GM12878 (cell line): ENCODE measurements around the gene TMEM181. TPM values are rescaled to one million over a fixed set of nuclear protein-coding genes. Genes with fewer than 3 reads are reported as not detected.

ENCODE experiments used
- ATAC-seq: fragments of 200-7000 bp; cut with Tn5 transposase; 3 replicates; pipeline ENCODE4 v1.9.1; 2020; ENCODE audit warnings: mild to moderate bottlenecking, moderate library complexity
- BruUV-seq: library from RNA; stranded (reverse); fragments of 400-500 nt; replicated peaks from 2 replicates; lab custom pipeline; 2021; lab: Mats Ljungman, UMichigan
- CTCF ChIA-PET: fragments of 300-600 bp; sonication (Branson Sonifier 250); formaldehyde crosslinking; extraction: SDS; loops from one replicate; lab custom pipeline; 2021; ENCODE audit warnings: inconsistent platforms; lab: Yijun Ruan, JAX
- POLR2A ChIA-PET: fragments of 350-600 bp; formaldehyde crosslinking; extraction: SDS; loops from one replicate; lab custom pipeline; 2021; ENCODE audit warnings: inconsistent platforms; lab: Charles Lee
- RAD21 ChIA-PET: fragments of 300-600 bp; sonication (Branson Sonifier 250); formaldehyde crosslinking; loops from one replicate; lab custom pipeline; 2023; ENCODE audit warnings: antibody characterized with exemption; ENCODE audit not compliant: unreplicated experiment; lab: Charles Lee
- SMC1A ChIA-PET: fragments of 300-600 bp; sonication (Branson Sonifier 250); formaldehyde crosslinking; loops from one replicate; lab custom pipeline; 2023; ENCODE audit not compliant: unreplicated experiment, uncharacterized antibody; lab: Charles Lee
- DNase-seq: peaks from one replicate; pipeline ENCODE4 v3.0.0-alpha.2; 2011; ENCODE audit warnings: low read depth, low spot score
- FAIRE-seq: peaks from 3 replicates; lab custom pipeline; 2011; peaks lifted over from hg19 to GRCh38; lab: Jason Lieb, UNC
- H2AFZ ChIP-seq: 2 replicates; pipeline ENCODE4 v1.6.0; 2011; ENCODE audit warnings: low read depth, low read length, control low read depth; ENCODE audit not compliant: control insufficient read depth
- H3K27ac ChIP-seq: 2 replicates; pipeline ENCODE4 v1.5.1; 2011; ENCODE audit warnings: control low read depth; ENCODE audit not compliant: control insufficient read depth, insufficient read depth
- H3K27me3 ChIP-seq, 2 experiments: replicated peaks in 1 of 2; 2 replicates each; pipeline versions ENCODE4 v1.6.0 to v1.6.1; 2011; ENCODE audit warnings: low read length in 1 of 2; ENCODE audit not compliant: control insufficient read depth in 2 of 2, insufficient read depth in 2 of 2
- H3K36me3 ChIP-seq, 2 experiments: 2 replicates each; pipeline ENCODE4 v1.5.1; 2011; ENCODE audit warnings: low read length in 1 of 2; ENCODE audit not compliant: control insufficient read depth in 2 of 2, insufficient read depth in 2 of 2
- H3K4me1 ChIP-seq: 2 replicates; pipeline ENCODE4 v1.6.1; 2011; ENCODE audit warnings: mild to moderate bottlenecking, low read length, moderate library complexity, mixed read lengths; ENCODE audit not compliant: control insufficient read depth, insufficient read depth
- H3K4me2 ChIP-seq: 2 replicates; pipeline ENCODE4 v1.6.0; 2011; ENCODE audit warnings: control low read depth; ENCODE audit not compliant: control insufficient read depth, insufficient read depth
- H3K4me3 ChIP-seq: fragments of 200-600 bp; sonication (generic); 2 replicates; pipeline ENCODE4 v1.5.1; 2016
- H3K79me2 ChIP-seq: 2 replicates; pipeline ENCODE4 v1.6.0; 2011; ENCODE audit warnings: low read length; ENCODE audit not compliant: control insufficient read depth, insufficient read depth
- H3K9ac ChIP-seq: 2 replicates; pipeline ENCODE4 v1.8.0; 2011; ENCODE audit warnings: low read length, control low read depth, mixed read lengths; ENCODE audit not compliant: control insufficient read depth, insufficient read depth
- H3K9me3 ChIP-seq: replicated peaks from 3 replicates; pipeline ENCODE4 v1.5.1; 2011; ENCODE audit warnings: mild to moderate bottlenecking, low read length; ENCODE audit not compliant: control insufficient read depth, insufficient read depth
- H4K20me1 ChIP-seq: 2 replicates; pipeline ENCODE4 v1.6.0; 2011; ENCODE audit not compliant: control insufficient read depth, insufficient read depth
- ATF3 ChIP-seq: IDR thresholded peaks from 2 replicates; pipeline ENCODE4 v1.6.1; 2011; ENCODE audit warnings: low read depth, mild to moderate bottlenecking, low read length, moderate library complexity, borderline replicate concordance; ENCODE audit errors: extremely low read depth
- ETV6 ChIP-seq, 2 experiments: fragments of 450-650 bp in 1 of 2; IDR thresholded peaks in 1 of 2; conservative IDR thresholded peaks in 1 of 2; 2 replicates each; pipeline ENCODE4 v1.6.1; 2014; ENCODE audit warnings: antibody characterized with exemption in 1 of 2, borderline replicate concordance in 1 of 2, low read depth in 1 of 2, mild to moderate bottlenecking in 1 of 2, moderate library complexity in 1 of 2
- IKZF2 ChIP-seq, 2 experiments: fragments of 450-650 bp; IDR thresholded peaks; 2 replicates each; pipeline ENCODE4 v1.6.1; 2017; ENCODE audit warnings: mild to moderate bottlenecking in 2 of 2, moderate library complexity in 2 of 2
- MTA3 ChIP-seq: IDR thresholded peaks from 2 replicates; pipeline ENCODE4 v1.6.1; 2012; ENCODE audit warnings: low read length, inconsistent platforms, borderline replicate concordance
- NFXL1 ChIP-seq: fragments of 450-650 bp; IDR thresholded peaks from 2 replicates; pipeline ENCODE4 v1.6.1; 2017; ENCODE audit warnings: antibody characterized with exemption, mild to moderate bottlenecking, borderline replicate concordance
- NRF1 ChIP-seq: conservative IDR thresholded peaks from 2 replicates; pipeline ENCODE4 v1.6.1; 2011; ENCODE audit warnings: mild to moderate bottlenecking, low read depth, low read length, improper control_type of control experiment
- PAX8 ChIP-seq: fragments of 450-650 bp; IDR thresholded peaks from 2 replicates; pipeline ENCODE4 v1.6.1; 2017; ENCODE audit warnings: mild to moderate bottlenecking, moderate library complexity
- PBX3 ChIP-seq: IDR thresholded peaks from 2 replicates; pipeline ENCODE4 v1.6.1; 2011; ENCODE audit warnings: mild to moderate bottlenecking, low read depth, low read length, moderate library complexity; ENCODE audit not compliant: insufficient replicate concordance
- RFX5 ChIP-seq: IDR thresholded peaks from 2 replicates; pipeline ENCODE4 v1.6.1; 2011; ENCODE audit warnings: low read depth, low read length, improper control_type of control experiment
- WGBS: methylation state at CpG from one replicate; pipeline ENCODE4 v1.1.6; 2016; ENCODE audit warnings: low lambda C conversion rate; ENCODE audit not compliant: insufficient replicate concordance, insufficient coverage; ENCODE audit errors: missing lambda C conversion rate; 5-methylcytosine and 5-hydroxymethylcytosine counted together
- in situ Hi-C: fragments of 300-500 bp; cut with MboI; formaldehyde crosslinking; loops from 9 replicates; pipeline ENCODE4 v1.14.3; 2018; ENCODE audit warnings: mixed read lengths
- intact Hi-C: fragments of 100-400 bp; cut with micrococcal nuclease; formaldehyde crosslinking; loops from one replicate; pipeline ENCODE4 v1.14.2; 2022; ENCODE audit not compliant: unreplicated experiment
- polyA plus RNA-seq, 11 experiments: library from polyadenylated mRNA; depleted of rRNA in 4 of 11; unstranded in 6 of 11; stranded (reverse) in 5 of 11; fragments of >200 nt; fragmentation: Nextera tagmentation in 4 of 11; fragmentation: Illumina TruSeq in 1 of 11; extraction: Ambion mirVana in 4 of 11; extraction: Trizol in 1 of 11; gene quantifications; 1 replicate in 1 of 11; 2 replicates in 10 of 11; pipeline versions ENCODE4 v1.2.1 to v1.2.3, GENCODE V29; 2011 to 2016; ENCODE audit warnings: inconsistent platforms in 2 of 11, missing spikeins in 2 of 11, low read depth in 1 of 11
- total RNA-seq, 4 experiments: library from RNA; depleted of rRNA in 3 of 4; stranded (reverse); fragments of >200 nt in 3 of 4; fragmentation: Illumina TruSeq in 1 of 4; extraction: Trizol in 1 of 4; gene quantifications; 2 replicates each; pipeline versions ENCODE4 v1.2.1 to v1.2.3, GENCODE V29; 2013 to 2021

The TMEM181 gene
- total and polyA plus RNA-seq, 10 of the 15 experiments (the other 5 are each of a cell fraction or from before 2014, with no cell fraction given) = 1.5 to 7.9 (median 5.2) TPM

GRCh38 chr6:158591810-158592209, 31.9 kb downstream of the TMEM181 start:
- DNase-seq = no peak
- intact Hi-C loops (no loop called here), in situ Hi-C loops (no loop called here)
- POLR2A ChIA-PET = no interaction called here
- TF ChIP-seq MTA3 = no peak
- no peak for TF ChIP-seq PAX8
- TF ChIP-seq NRF1 = no peak
- TF ChIP-seq ATF3 = no peak
- TF ChIP-seq IKZF2 (IDR thresholded peaks at IDR 0.05) = no peak
- TF ChIP-seq ETV6 (conservative IDR thresholded peaks at IDR 0.05 in 1 of 2, IDR thresholded peaks at IDR 0.05 in 1 of 2; ENCODE audit: borderline replicate concordance in 1 of 2, low read depth in 1 of 2) = no peak
- TF ChIP-seq NFXL1 = no peak
- TF ChIP-seq RFX5 = no peak
- TF ChIP-seq PBX3 = no peak
- BruUV-seq = no TSS peak
- Histone ChIP-seq H3K4me3 (no peak overlapping the region), H3K36me3 (peaks cover 14 to 16% of the 10 kb centered on the region in 2 experiments), H4K20me1 (no peaks in the 10 kb centered on the region), H3K9ac (no peak overlapping the region), H2AFZ (no peak overlapping the region), H3K27me3 (no peaks in the 10 kb centered on the region), H3K27ac (no peak overlapping the region), H3K4me1 (no peaks in the 10 kb centered on the region), H3K4me2 (no peak overlapping the region), H3K79me2 (no peaks in the 10 kb centered on the region), H3K9me3 (no peaks in the 10 kb centered on the region)
- CTCF ChIA-PET = interaction anchor here (0.6 kb wide), 1 partner anchor 101 kb away, joined by 3 read pairs; no protein-coding TSS in a partner anchor
- ATAC-seq = no peak
- RAD21 ChIA-PET = no interaction called here
- SMC1A ChIA-PET = interaction anchor here (0.6 to 1.0 kb wide), 3 partner anchors 99 to 409 kb away, joined by 3 to 4 read pairs (median 4); no protein-coding TSS in a partner anchor
- WGBS = 97% methylated on average over 4 of the region's 4 CpGs
- FAIRE-seq = no peak
